HepG2 (cell line): ENCODE data around the gene CPED1. TPM values are rescaled to one million over a fixed set of nuclear protein-coding genes. Genes with fewer than 3 reads are reported as not detected.
A peak's percentile ranks its signal among the peaks of the same experiment; 100 is the strongest.

Experiments used
- ATAC-seq: fragments of 200-7000 bp; cut with Tn5 transposase; 3 replicates; pipeline ENCODE4 v1.9.1; 2020; ENCODE audit warnings: mild to moderate bottlenecking, moderate library complexity
- BruUV-seq: library from RNA; stranded (reverse); fragments of 400-500 nt; replicated peaks from 2 replicates; lab custom pipeline; 2021; lab: Mats Ljungman, UMichigan
- CTCF ChIA-PET: fragments of 300-600 bp; formaldehyde crosslinking; extraction: SDS; loops from one replicate; lab custom pipeline; 2021; ENCODE audit warnings: low total read pairs, inconsistent platforms, low intra/inter-chr PET ratio; lab: Yijun Ruan, JAX
- POLR2A ChIA-PET: fragments of 350-600 bp; sonication (Branson Sonifier 250); formaldehyde crosslinking; loops from one replicate; lab custom pipeline; 2020; ENCODE audit warnings: antibody characterized with exemption, inconsistent platforms; lab: Yijun Ruan, JAX
- DNase-seq: peaks from one replicate; pipeline ENCODE4 v3.0.0-alpha.2; 2015; ENCODE audit warnings: low spot score
- FAIRE-seq: peaks from 3 replicates; lab custom pipeline; 2011; peaks lifted over from hg19 to GRCh38; lab: Jason Lieb, UNC
- H2AFZ ChIP-seq: one replicate; pipeline ENCODE4 v1.6.1; 2011; ENCODE audit warnings: low read length, inconsistent platforms
- H3K27ac ChIP-seq: fragments of 300-600 bp; 3 replicates; pipeline ENCODE4 v1.8.0; 2011; ENCODE audit warnings: mixed run types, mild to moderate bottlenecking, mixed read lengths, low read length, inconsistent platforms; ENCODE audit not compliant: insufficient read depth; ENCODE audit errors: extremely low read length
- H3K27me3 ChIP-seq, 2 experiments: fragments of 200-600 bp in 1 of 2; 2 replicates in 1 of 2; 3 replicates in 1 of 2; pipeline versions ENCODE4 v1.6.0 to v1.8.0; 2011; ENCODE audit warnings: low read length in 2 of 2, mild to moderate bottlenecking in 2 of 2, moderate library complexity in 2 of 2, inconsistent platforms in 1 of 2; ENCODE audit not compliant: insufficient read depth in 2 of 2, control insufficient read depth in 1 of 2
- H3K36me3 ChIP-seq, 2 experiments: fragments of 200-600 bp in 1 of 2; replicated peaks in 1 of 2; 2 replicates in 1 of 2; 3 replicates in 1 of 2; pipeline versions ENCODE4 v1.5.1 to v1.8.0; 2011; ENCODE audit warnings: low read length in 2 of 2, inconsistent platforms in 1 of 2; ENCODE audit not compliant: insufficient read depth in 2 of 2, control insufficient read depth in 1 of 2
- H3K4me1 ChIP-seq: 2 replicates; pipeline ENCODE4 v1.5.1; 2012; ENCODE audit warnings: low read length, inconsistent platforms; ENCODE audit not compliant: insufficient read depth
- H3K4me2 ChIP-seq: 2 replicates; pipeline ENCODE4 v1.6.0; 2011; ENCODE audit warnings: low read depth, low read length, inconsistent platforms
- H3K4me3 ChIP-seq, 3 experiments: fragments of 200-600 bp in 1 of 3; sonication (generic), shearing (Covaris generic) in 1 of 3; replicated peaks in 1 of 3; 2 replicates each; pipeline ENCODE4 v1.5.1; 2011 to 2016; ENCODE audit warnings: low read length in 3 of 3, inconsistent platforms in 2 of 3, low read depth in 2 of 3, mild to moderate bottlenecking in 2 of 3, control low read depth in 1 of 3, mixed read lengths in 1 of 3; ENCODE audit not compliant: insufficient read depth in 1 of 3
- H3K79me2 ChIP-seq: one replicate; pipeline ENCODE4 v1.6.1; 2011; ENCODE audit warnings: low read length, inconsistent platforms; ENCODE audit not compliant: insufficient read depth
- H3K9ac ChIP-seq: 2 replicates; pipeline ENCODE4 v1.6.0; 2011; ENCODE audit warnings: mild to moderate bottlenecking, low read depth, low read length, inconsistent platforms; ENCODE audit not compliant: insufficient read depth
- H3K9me3 ChIP-seq: 2 replicates; pipeline ENCODE4 v1.5.1; 2012; ENCODE audit warnings: mild to moderate bottlenecking, low read length
- H4K20me1 ChIP-seq: 2 replicates; pipeline ENCODE4 v1.6.0; 2011; ENCODE audit warnings: inconsistent platforms, mild to moderate bottlenecking, low read length, moderate library complexity; ENCODE audit not compliant: insufficient read depth
- ARID2 ChIP-seq: sonication (generic); formaldehyde crosslinking; IDR thresholded peaks from 2 replicates; pipeline ENCODE4 v1.8.1; 2022; ENCODE audit warnings: mild to moderate bottlenecking, missing genetic modification reagents, borderline replicate concordance
- ATF4 ChIP-seq, 2 experiments: fragments of 450-650 bp in 1 of 2; sonication (generic) in 1 of 2; formaldehyde crosslinking; IDR thresholded peaks; 2 replicates each; pipeline versions ENCODE4 v1.5.0 to v1.8.0; 2020 to 2022; ENCODE audit warnings: mild to moderate bottlenecking in 1 of 2, missing genetic modification reagents in 1 of 2
- CEBPB ChIP-seq: IDR thresholded peaks from 2 replicates; pipeline ENCODE4 v1.6.1; 2011; ENCODE audit warnings: low read depth, low read length, improper control_type of control experiment, borderline replicate concordance
- DR1 ChIP-seq: sonication (generic); formaldehyde crosslinking; IDR thresholded peaks from 2 replicates; pipeline ENCODE4 v1.8.0; 2021; ENCODE audit warnings: mild to moderate bottlenecking, missing genetic modification reagents, inconsistent platforms
- FOXJ3 ChIP-seq: sonication (generic); formaldehyde crosslinking; IDR thresholded peaks from 2 replicates; pipeline ENCODE4 v1.4.0; 2020; ENCODE audit warnings: missing genetic modification reagents, mild to moderate bottlenecking, borderline replicate concordance
- HES4 ChIP-seq: sonication (generic); formaldehyde crosslinking; IDR thresholded peaks from 2 replicates; pipeline ENCODE4 v1.9.0; 2021; ENCODE audit warnings: mild to moderate bottlenecking, missing genetic modification reagents, borderline replicate concordance
- KLF13 ChIP-seq: sonication (generic); formaldehyde crosslinking; IDR thresholded peaks from 2 replicates; pipeline ENCODE4 v1.4.0; 2020; ENCODE audit warnings: mild to moderate bottlenecking, missing genetic modification reagents
- MXD1 ChIP-seq: sonication (generic); formaldehyde crosslinking; IDR thresholded peaks from 2 replicates; pipeline ENCODE4 v1.4.0; 2020; ENCODE audit warnings: mild to moderate bottlenecking, missing genetic modification reagents
- REST ChIP-seq, 2 experiments: IDR thresholded peaks; 2 replicates each; pipeline ENCODE4 v1.6.1; 2011 to 2012; ENCODE audit warnings: low read length in 2 of 2, borderline replicate concordance in 1 of 2, low read depth in 1 of 2, mild to moderate bottlenecking in 1 of 2, moderate library complexity in 1 of 2
- SMC3 ChIP-seq: IDR thresholded peaks from 2 replicates; pipeline ENCODE4 v1.6.1; 2011; ENCODE audit warnings: low read length, improper control_type of control experiment
- ZBTB1 ChIP-seq: sonication (generic); formaldehyde crosslinking; IDR thresholded peaks from 2 replicates; pipeline ENCODE4 v1.4.0; 2020; ENCODE audit warnings: missing genetic modification reagents, borderline replicate concordance
- ZNF670 ChIP-seq: sonication (generic); formaldehyde crosslinking; IDR thresholded peaks from 2 replicates; pipeline ENCODE4 v1.8.0; 2022; ENCODE audit warnings: mild to moderate bottlenecking, missing genetic modification reagents, borderline replicate concordance
- ZNF83 ChIP-seq: sonication (generic); formaldehyde crosslinking; IDR thresholded peaks from 2 replicates; pipeline ENCODE4 v1.4.0; 2020; ENCODE audit warnings: missing genetic modification reagents, mild to moderate bottlenecking, borderline replicate concordance
- WGBS: methylation state at CpG from one replicate; pipeline ENCODE4 v1.1.6; 2017; ENCODE audit warnings: low lambda C conversion rate; 5-methylcytosine and 5-hydroxymethylcytosine counted together
- in situ Hi-C: cut with HindIII; loops from 2 replicates; pipeline ENCODE4 v1.10.0; 2017; ENCODE audit warnings: low pct_unique_long_range_greater_than_20kb; ENCODE audit not compliant: extremely low pct_ligation_motif_present
- intact Hi-C: fragments of 100-400 bp; cut with micrococcal nuclease; formaldehyde crosslinking; loops from one replicate; pipeline ENCODE4 v1.10.0; 2022; ENCODE audit not compliant: unreplicated experiment
- polyA plus RNA-seq, 8 experiments: library from polyadenylated mRNA; depleted of rRNA in 3 of 8; stranded (reverse) in 7 of 8; unstranded in 1 of 8; fragments of >200 nt; fragmentation: Illumina TruSeq in 4 of 8; extraction: Trizol in 4 of 8; gene quantifications; 2 replicates each; pipeline versions ENCODE4 v1.2.1 to v1.2.3, GENCODE V29; 2011 to 2016; ENCODE audit warnings: low read depth in 4 of 8, missing spikeins in 1 of 8, mixed read lengths in 1 of 8; ENCODE audit not compliant: insufficient read depth in 1 of 8
- total RNA-seq, 5 experiments: library from RNA; depleted of rRNA; stranded (reverse); fragments of >200 nt; fragmentation: Illumina TruSeq; extraction: Trizol; gene quantifications; 2 replicates each; pipeline ENCODE4 v1.2.3, GENCODE V29; 2016; ENCODE audit warnings: low read depth in 1 of 5

Gene CPED1
- total and polyA plus RNA-seq, 2 of the 13 experiments (the other 11 are each of a cell fraction or from before 2014, with no cell fraction given): 11.5 to 27.0 TPM

- intact Hi-C loops: no loop called here
- Histone ChIP-seq H3K9ac (no peak overlapping the region), H3K36me3 (no peaks in the 10 kb centered on the region), H2AFZ (no peak overlapping the region), H3K4me3 (no peak overlapping the region), H4K20me1 (no peaks in the 10 kb centered on the region), H3K4me2 (no peak overlapping the region), H3K79me2 (no peaks in the 10 kb centered on the region), H3K9me3 (no peaks in the 10 kb centered on the region), H3K4me1 (no peaks in the 10 kb centered on the region), H3K27ac (no peak overlapping the region), H3K27me3 (no peaks in the 10 kb centered on the region)
- in situ Hi-C loops: no loop called here
- no TSS peak for BruUV-seq
- ChIA-PET CTCF (no interaction called here), POLR2A (no interaction called here)
- no peak for DNase-seq
- FAIRE-seq: no peak
- no peak for TF ChIP-seq ZNF83
- TF ChIP-seq ZNF670 (CRISPR knock-in tag): no peak
- TF ChIP-seq HES4: no peak
- peak; percentile 52 for TF ChIP-seq CEBPB
- no peak for TF ChIP-seq ATF4 (CRISPR knock-in tag; IDR thresholded peaks at IDR 0.05)
- TF ChIP-seq KLF13 (CRISPR knock-in tag): no peak
- no peak for ATAC-seq
These were observed 199.2 kb downstream of the CPED1 start for GRCh38 chr7:121187676-121188075.

GRCh38 chr7:121192834-121193233 lies 204.3 kb downstream of the CPED1 start:
- POLR2A ChIA-PET: no interaction called here
- no peak for ATAC-seq
- H3K27me3 ChIP-seq: no peaks in the 10 kb centered on the region
- no peak overlapping the region for H3K4me3 ChIP-seq
- CTCF ChIA-PET: no interaction called here
- no peak overlapping the region for H3K9ac ChIP-seq
- DNase-seq: no peak
- no peaks in the 10 kb centered on the region for H3K79me2 ChIP-seq
- no peak for FAIRE-seq
- H3K9me3 ChIP-seq: no peaks in the 10 kb centered on the region
- WGBS: 43% methylated on average over 3 of the region's 3 CpGs
- no peaks in the 10 kb centered on the region for H4K20me1 ChIP-seq
- in situ Hi-C loops (no loop called here), intact Hi-C loops (no loop called here)
- no peaks in the 10 kb centered on the region for H3K36me3 ChIP-seq
- no peaks in the 10 kb centered on the region for H3K4me1 ChIP-seq
- no peak overlapping the region for H2AFZ ChIP-seq
- BruUV-seq: no TSS peak
- TF ChIP-seq ARID2 (no peak), REST (IDR thresholded peaks at IDR 0.05; ENCODE audit: borderline replicate concordance in 1 of 2, low read depth in 1 of 2, low read length in 2 of 2) (no peak), ZBTB1 (no peak), DR1 (CRISPR knock-in tag) (no peak), FOXJ3 (CRISPR knock-in tag) (no peak), MXD1 (CRISPR knock-in tag) (no peak), SMC3 (no peak)
- no peak overlapping the region for H3K27ac ChIP-seq
- no peak overlapping the region for H3K4me2 ChIP-seq
